GM19328 (cell line): ENCODE data around the gene PTPRA.
"Not testable (repeated sequence)": the region's sequence is repeated elsewhere in the genome, so short reads cannot be mapped to it uniquely, and the experiment has no call there.

ENCODE experiments used
- ATAC-seq: cut with Tn5 transposase; IDR thresholded peaks from one replicate; pipeline ENCODE4 v1.9.1; 2021; ENCODE audit warnings: mild to moderate bottlenecking, moderate library complexity; ENCODE audit not compliant: unreplicated experiment

The PTPRA gene

DNA sequence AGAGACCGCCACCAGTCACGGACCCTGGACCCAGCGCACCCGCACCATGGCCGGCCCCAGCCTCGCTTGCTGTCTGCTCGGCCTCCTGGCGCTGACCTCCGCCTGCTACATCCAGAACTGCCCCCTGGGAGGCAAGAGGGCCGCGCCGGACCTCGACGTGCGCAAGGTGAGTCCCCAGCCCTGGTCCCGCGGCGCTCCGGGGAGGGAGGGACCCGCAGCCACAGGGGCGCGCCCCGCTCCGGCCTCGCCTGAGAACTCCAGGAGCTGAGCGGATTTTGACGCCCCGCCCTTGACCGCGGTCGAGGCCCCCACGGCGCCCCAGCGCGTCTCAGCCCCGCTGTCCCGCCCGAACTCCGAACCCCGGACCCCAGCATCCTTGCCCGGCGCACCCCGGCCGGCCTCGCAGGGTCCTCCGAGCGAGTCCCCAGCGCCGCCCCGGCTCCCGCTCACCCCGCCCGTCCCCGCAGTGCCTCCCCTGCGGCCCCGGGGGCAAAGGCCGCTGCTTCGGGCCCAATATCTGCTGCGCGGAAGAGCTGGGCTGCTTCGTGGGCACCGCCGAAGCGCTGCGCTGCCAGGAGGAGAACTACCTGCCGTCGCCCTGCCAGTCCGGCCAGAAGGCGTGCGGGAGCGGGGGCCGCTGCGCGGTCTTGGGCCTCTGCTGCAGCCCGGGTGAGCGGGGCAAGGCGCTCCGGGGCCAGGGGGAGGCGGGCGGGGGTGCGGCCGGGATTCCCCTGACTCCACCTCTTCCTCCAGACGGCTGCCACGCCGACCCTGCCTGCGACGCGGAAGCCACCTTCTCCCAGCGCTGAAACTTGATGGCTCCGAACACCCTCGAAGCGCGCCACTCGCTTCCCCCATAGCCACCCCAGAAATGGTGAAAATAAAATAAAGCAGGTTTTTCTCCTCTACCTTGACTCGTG lies 198.6 kb downstream of the PTPRA start, which contains the start of gene OXT:
TSS of gene OXT (plus strand) at position 11 of the 920 bp plus-strand sequence. CDS start at position 47, 36 bp downstream.
- no peak for ATAC-seq

- ATAC-seq: no peak
Measured at GRCh38 chr20:3072530-3073250, 199.4 kb downstream of the PTPRA start.

- not testable (repeated sequence) for ATAC-seq
Measured at GRCh38 chr20:3073251-3073643, 200.0 kb downstream of the PTPRA start.

GRCh38 chr20:3074812-3075211 lies 201.5 kb downstream of the PTPRA start:
- ATAC-seq: no peak

DNA sequence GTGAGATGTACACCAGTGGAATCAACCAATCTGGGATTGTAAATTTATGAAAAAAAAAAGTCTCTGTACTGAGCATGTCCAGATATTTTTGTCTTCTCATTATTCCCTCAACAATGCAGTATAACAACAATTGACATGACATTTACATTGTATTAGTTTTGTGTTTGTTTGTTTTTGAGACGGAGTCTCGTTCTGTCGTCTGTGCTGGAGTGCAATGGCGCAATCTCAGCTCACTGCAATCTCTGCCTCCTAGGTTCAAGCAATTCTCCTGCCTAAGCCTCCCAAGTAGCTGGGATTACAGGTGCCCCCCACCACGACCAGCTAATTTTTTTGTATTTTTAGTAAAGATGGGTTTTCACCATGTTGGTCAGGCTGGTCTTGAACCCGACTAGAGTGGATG lies 202.0 kb downstream of the PTPRA start:
- ATAC-seq: not testable (repeated sequence)

DNA sequence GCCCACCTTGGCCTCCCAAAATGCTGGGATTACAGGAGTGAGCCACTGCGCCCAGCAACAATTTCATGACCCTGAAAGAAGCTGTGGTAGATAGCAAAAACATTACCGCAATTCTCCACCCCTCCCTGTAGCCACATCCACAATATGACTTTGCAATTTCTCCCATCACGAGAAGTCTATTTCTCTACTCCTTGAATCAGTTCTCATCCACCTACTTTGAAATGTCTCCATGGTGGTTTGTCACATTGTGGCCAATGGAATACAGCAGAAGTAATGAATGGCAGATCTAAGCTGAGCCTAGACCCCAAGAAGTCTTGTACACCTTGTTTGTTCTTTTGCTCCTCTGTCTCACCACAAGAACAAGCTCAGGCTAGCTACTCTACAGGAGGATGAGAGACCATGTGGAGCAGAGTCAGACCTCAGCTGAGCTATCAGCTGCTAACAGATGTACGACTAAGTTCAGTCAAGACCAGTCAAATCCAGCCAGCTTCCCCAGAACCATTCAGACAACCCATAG lies 204.4 kb downstream of the PTPRA start:
- ATAC-seq: no peak

DNA sequence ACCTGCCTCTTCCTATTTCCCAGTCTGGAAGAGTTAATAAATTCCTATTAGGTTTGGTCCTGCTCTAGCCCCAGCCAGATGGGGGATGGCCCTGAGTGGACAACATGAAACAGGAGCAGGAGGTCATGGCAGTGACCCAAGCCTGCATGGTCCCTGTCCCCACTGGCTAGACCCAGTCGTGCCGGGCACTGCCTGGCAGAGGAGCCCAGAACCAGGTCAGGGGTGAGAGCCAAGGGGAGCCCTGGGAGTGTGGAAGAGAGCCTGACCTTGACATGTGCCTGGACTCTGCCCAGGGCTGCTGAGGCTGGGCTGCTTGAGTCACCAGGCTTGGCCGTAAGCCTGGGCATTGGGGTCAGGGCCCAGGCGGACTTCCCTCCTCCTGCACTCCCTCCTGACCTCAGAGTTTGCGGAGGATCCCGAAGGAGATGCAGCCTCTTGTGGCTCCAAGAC lies 207.7 kb downstream of the PTPRA start:
- no peak for ATAC-seq

DNA sequence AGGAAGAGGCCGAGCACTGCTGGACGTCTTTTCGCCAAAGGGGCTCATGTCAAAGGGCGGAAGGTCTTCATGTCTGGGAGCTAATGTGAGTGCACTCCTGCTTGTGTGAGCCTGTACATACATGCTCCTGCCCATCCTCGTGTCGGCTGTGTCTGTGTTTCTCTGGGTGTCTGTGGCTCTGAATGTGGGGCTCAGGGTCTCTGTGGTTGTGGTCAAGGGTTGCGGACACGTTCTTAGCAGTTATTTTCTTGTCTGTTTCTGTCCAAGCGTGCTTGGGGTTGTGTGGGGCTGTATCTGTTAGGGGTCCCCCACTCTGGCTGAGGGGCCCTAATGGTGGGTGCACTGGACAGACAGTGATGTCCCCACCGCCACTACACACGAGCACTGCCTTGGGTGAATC lies 208.4 kb downstream of the PTPRA start:
- ATAC-seq: no peak

DNA sequence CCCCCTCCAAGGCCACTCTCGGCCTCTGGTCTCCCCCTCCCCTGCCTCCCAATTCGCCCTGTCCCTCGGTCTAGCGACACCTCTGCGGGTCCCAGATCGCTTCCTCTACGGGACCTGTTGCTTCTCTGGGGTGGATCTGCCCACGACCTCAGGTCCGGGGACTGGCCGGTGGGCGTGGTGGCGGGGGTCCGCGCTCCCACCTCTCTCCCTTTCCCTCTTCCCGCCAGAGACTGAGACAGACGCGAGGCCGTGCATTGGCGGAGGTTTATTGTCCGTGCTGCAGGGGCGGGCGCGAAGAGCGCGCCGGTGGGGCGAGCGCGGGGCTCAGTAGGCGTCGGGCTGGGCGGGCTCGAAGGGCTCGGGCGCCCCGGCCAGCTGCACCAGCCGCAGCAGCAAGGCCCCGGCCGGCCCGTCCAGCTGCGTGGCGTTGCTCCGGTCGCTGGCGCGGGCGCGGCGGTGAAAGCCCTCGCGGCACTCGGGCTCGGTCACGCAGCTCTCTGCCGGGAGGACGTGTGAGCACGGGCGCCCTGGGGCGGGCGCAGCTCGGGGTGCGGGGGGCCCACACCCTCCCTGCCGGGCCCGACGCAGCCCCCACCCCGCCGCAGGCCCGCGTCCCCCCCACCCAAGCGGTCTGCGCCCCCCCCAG lies 209.1 kb downstream of the PTPRA start:
- no peak for ATAC-seq

- no peak for ATAC-seq
Measured at GRCh38 chr20:3082955-3083952, 210.0 kb downstream of the PTPRA start.

GRCh38 chr20:3084283-3084985 lies 211.2 kb downstream of the PTPRA start, which contains the start of gene AVP:
AVP (minus strand) TSS chr20:3084724; CDS start chr20:3084674, 50 bp downstream.
- ATAC-seq: no peak

GRCh38 chr20:3084986-3085360 lies 211.7 kb downstream of the PTPRA start:
- ATAC-seq: no peak

GRCh38 chr20:3085571-3086072 lies 212.3 kb downstream of the PTPRA start:
- ATAC-seq: no peak

GRCh38 chr20:3088031-3088430 lies 214.8 kb downstream of the PTPRA start:
- no peak for ATAC-seq
